ENCODE data around the gene PRKN.
"Not testable (repeated sequence)": the region's sequence is repeated elsewhere in the genome, so short reads cannot be mapped to it uniquely, and the experiment has no call there.

PRKN gene

GRCh38 chr6:162684961-162685360 is 42.6 kb downstream of the PRKN start:
- Histone ChIP-seq H3K4me1 (ENCODE audit: control insufficient read depth, insufficient read depth, low read length) (peaks cover 2% of the 10 kb centered on the region), H3K27me3 (ENCODE audit: control insufficient read depth, insufficient read depth, low read length) (no peaks in the 10 kb centered on the region), H3K27ac (ENCODE audit: low read depth, low read length) (no peak overlapping the region), H3K36me3 (ENCODE audit: control insufficient read depth, insufficient read depth, low read length) (no peaks in the 10 kb centered on the region), H3K9ac (ENCODE audit: low read length) (no peak overlapping the region), H3K4me3 (ENCODE audit: low read length) (no peak overlapping the region)

DNA sequence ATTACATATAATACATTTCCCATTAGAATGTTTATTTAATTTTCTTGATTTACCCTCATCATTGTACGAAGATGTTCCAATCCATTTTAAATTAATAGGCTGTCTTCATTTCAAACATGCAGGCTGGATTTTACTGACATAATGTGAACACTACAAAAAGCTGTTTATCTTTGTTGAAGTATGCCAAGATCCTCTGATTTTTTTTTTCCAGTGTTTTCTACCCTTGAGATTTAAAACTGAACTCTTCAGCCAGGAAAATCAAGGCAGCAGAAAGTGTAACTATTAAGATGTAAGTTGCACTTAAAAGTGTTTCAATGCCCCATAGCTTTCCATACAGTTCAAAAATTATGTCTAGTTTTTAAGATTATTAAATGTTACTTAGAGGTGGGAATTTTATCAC is 43.5 kb downstream of the PRKN start:
- H3K4me3 ChIP-seq (ENCODE audit: low read length), result no peak overlapping the region
- no peaks in the 10 kb centered on the region for H3K27me3 ChIP-seq (ENCODE audit: control insufficient read depth, insufficient read depth, low read length)
- H3K9ac ChIP-seq (ENCODE audit: low read length), result no peak overlapping the region
- no peak overlapping the region for H3K27ac ChIP-seq (ENCODE audit: low read depth, low read length)
- H3K36me3 ChIP-seq (ENCODE audit: control insufficient read depth, insufficient read depth, low read length), result no peaks in the 10 kb centered on the region
- H3K4me1 ChIP-seq (ENCODE audit: control insufficient read depth, insufficient read depth, low read length), result peaks cover 2% of the 10 kb centered on the region

DNA sequence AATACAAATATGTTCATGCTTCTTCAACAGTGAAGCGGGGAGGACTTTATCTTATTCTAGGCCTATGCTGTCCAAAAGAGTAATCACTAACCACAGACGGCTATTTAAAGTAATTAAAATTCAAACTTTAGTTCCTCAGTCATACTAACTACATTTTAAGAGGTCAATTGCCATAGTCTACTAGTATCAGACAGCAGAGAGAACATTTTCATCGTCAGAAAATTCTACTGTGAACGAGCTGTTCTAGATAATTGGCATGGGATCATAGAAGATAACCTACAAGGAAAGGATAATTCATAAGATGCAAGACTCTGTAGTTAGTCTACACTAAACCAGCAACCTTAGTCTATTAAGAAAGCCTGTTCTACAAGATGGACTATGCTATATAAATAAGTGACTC is 44.4 kb downstream of the PRKN start:
- H3K27ac ChIP-seq (ENCODE audit: low read depth, low read length), result no peak overlapping the region
- H3K4me1 ChIP-seq (ENCODE audit: control insufficient read depth, insufficient read depth, low read length), result peaks cover 2% of the 10 kb centered on the region
- H3K4me3 ChIP-seq (ENCODE audit: low read length), result no peak overlapping the region
- no peaks in the 10 kb centered on the region for H3K27me3 ChIP-seq (ENCODE audit: control insufficient read depth, insufficient read depth, low read length)
- H3K9ac ChIP-seq (ENCODE audit: low read length), result no peak overlapping the region
- no peaks in the 10 kb centered on the region for H3K36me3 ChIP-seq (ENCODE audit: control insufficient read depth, insufficient read depth, low read length)

DNA sequence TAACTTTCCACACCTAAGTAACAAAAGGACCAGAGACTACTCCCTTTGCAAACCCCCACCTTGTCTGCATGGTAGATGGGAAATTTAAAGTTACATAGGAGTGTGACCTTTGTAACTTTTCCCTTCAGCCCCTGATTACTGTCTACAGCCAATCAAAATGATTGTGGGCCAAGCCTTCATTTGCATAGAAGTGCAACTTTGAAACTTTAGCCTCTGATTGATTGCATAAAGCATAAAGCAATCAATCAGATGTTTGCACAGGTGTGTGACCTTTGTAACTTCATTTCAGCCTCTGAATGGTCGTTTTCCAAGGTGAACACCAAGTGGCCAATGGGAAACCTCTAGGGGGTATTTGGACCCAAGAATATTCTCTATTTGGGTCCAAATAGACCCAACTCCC is 46.1 kb downstream of the PRKN start:
- Histone ChIP-seq H3K36me3 (ENCODE audit: control insufficient read depth, insufficient read depth, low read length) (no peaks in the 10 kb centered on the region), H3K4me3 (ENCODE audit: low read length) (no peak overlapping the region), H3K9ac (ENCODE audit: low read length) (no peak overlapping the region), H3K27me3 (ENCODE audit: control insufficient read depth, insufficient read depth, low read length) (no peaks in the 10 kb centered on the region), H3K27ac (ENCODE audit: low read depth, low read length) (no peak overlapping the region), H3K4me1 (ENCODE audit: control insufficient read depth, insufficient read depth, low read length) (peaks cover 2% of the 10 kb centered on the region)

DNA sequence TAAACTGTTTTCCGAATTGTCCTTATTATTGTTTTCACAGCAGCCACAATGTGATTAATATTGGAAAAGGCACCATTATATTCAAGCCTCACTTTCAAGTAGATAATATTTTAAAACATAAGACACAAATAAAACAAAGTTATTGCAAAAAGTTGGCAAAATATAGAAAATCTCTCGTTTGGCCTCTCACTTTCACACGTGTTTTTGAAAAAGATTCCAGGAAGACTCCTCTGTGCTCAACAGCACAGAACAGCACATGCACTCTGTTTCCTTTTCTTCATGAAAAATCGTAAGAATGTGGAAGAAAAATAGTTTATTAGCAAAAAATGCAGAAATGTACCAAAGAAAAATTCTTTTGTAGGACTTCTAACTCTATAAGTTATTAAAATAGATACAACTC is 46.7 kb downstream of the PRKN start:
- Histone ChIP-seq H3K27me3 (ENCODE audit: control insufficient read depth, insufficient read depth, low read length) (no peaks in the 10 kb centered on the region), H3K36me3 (ENCODE audit: control insufficient read depth, insufficient read depth, low read length) (no peaks in the 10 kb centered on the region), H3K27ac (ENCODE audit: low read depth, low read length) (no peak overlapping the region), H3K4me1 (ENCODE audit: control insufficient read depth, insufficient read depth, low read length) (peaks cover 2% of the 10 kb centered on the region), H3K9ac (ENCODE audit: low read length) (no peak overlapping the region), H3K4me3 (ENCODE audit: low read length) (no peak overlapping the region)

- Histone ChIP-seq H3K4me1 (ENCODE audit: control insufficient read depth, insufficient read depth, low read length) (peaks cover 2% of the 10 kb centered on the region), H3K9ac (ENCODE audit: low read length) (no peak overlapping the region), H3K27me3 (ENCODE audit: control insufficient read depth, insufficient read depth, low read length) (no peaks in the 10 kb centered on the region), H3K27ac (ENCODE audit: low read depth, low read length) (no peak overlapping the region), H3K36me3 (ENCODE audit: control insufficient read depth, insufficient read depth, low read length) (no peaks in the 10 kb centered on the region), H3K4me3 (ENCODE audit: low read length) (no peak overlapping the region)
These were observed 47.2 kb downstream of the PRKN start for GRCh38 chr6:162680367-162680766.

DNA sequence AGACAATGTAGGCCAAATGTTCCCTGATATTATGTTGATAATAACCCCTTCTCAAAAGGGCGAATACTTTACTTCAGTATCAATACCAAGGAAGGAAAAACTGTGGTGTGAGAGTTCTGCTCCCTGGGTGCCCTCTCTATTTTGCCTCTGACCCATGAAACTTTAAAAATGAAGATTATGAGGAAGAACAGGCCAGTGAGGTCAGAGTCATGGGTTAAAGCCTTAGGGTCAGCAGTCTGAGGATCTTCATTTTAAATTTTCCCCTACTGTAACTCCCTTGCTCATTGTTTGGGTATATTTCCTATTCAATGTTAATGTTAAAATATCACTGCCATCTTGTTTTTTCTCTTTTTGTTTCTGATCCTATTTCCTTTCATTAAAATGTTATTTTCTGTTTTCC is 47.9 kb downstream of the PRKN start:
- Histone ChIP-seq H3K4me1 (ENCODE audit: control insufficient read depth, insufficient read depth, low read length) (peaks cover 2% of the 10 kb centered on the region), H3K36me3 (ENCODE audit: control insufficient read depth, insufficient read depth, low read length) (no peaks in the 10 kb centered on the region), H3K9ac (ENCODE audit: low read length) (no peak overlapping the region)

DNA sequence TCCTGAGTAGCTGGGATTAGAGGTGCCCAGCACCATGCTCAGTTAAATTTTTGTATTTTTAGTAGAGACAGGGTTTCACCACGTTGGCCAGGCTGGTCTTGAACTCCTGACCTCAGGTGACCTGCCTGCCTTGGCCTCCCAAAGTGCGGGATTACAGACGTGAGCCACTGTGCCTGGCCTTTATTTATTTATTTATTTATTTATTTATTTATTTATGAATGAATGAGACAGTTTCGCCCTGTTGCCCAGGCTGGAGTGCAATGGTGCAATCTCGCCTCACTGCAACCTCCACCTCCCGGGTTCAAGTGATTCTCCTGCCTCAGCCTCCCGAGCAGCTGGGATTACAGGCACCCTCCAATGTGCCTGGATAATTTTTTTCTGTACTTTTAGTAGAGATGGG is 48.7 kb downstream of the PRKN start:
- H3K4me3 ChIP-seq (ENCODE audit: low read length); H3K4me1 ChIP-seq (ENCODE audit: control insufficient read depth, insufficient read depth, low read length); H3K9ac ChIP-seq (ENCODE audit: low read length); H3K36me3 ChIP-seq (ENCODE audit: control insufficient read depth, insufficient read depth, low read length); H3K27ac ChIP-seq (ENCODE audit: low read depth, low read length); H3K27me3 ChIP-seq (ENCODE audit: control insufficient read depth, insufficient read depth, low read length): not testable (repeated sequence)

More for the DNA sequence above, 47.9 kb downstream of the PRKN start:
- no peak overlapping the region for H3K27ac ChIP-seq (ENCODE audit: low read depth, low read length)
- H3K27me3 ChIP-seq (ENCODE audit: control insufficient read depth, insufficient read depth, low read length), result no peaks in the 10 kb centered on the region
- no peak overlapping the region for H3K4me3 ChIP-seq (ENCODE audit: low read length)

- Histone ChIP-seq H3K27ac (ENCODE audit: low read depth, low read length) (no peak overlapping the region), H3K9ac (ENCODE audit: low read length) (no peak overlapping the region), H3K27me3 (ENCODE audit: control insufficient read depth, insufficient read depth, low read length) (no peaks in the 10 kb centered on the region), H3K4me1 (ENCODE audit: control insufficient read depth, insufficient read depth, low read length) (no peaks in the 10 kb centered on the region), H3K4me3 (ENCODE audit: low read length) (no peak overlapping the region), H3K36me3 (ENCODE audit: control insufficient read depth, insufficient read depth, low read length) (no peaks in the 10 kb centered on the region)
These were observed 52.1 kb downstream of the PRKN start for GRCh38 chr6:162675503-162675902.

- no peak overlapping the region for H3K27ac ChIP-seq (ENCODE audit: low read depth, low read length)
- H3K4me1 ChIP-seq (ENCODE audit: control insufficient read depth, insufficient read depth, low read length), result no peaks in the 10 kb centered on the region
- no peak overlapping the region for H3K9ac ChIP-seq (ENCODE audit: low read length)
- H3K36me3 ChIP-seq (ENCODE audit: control insufficient read depth, insufficient read depth, low read length), result no peaks in the 10 kb centered on the region
- no peaks in the 10 kb centered on the region for H3K27me3 ChIP-seq (ENCODE audit: control insufficient read depth, insufficient read depth, low read length)
- H3K4me3 ChIP-seq (ENCODE audit: low read length), result no peak overlapping the region
These were observed 53.1 kb downstream of the PRKN start for GRCh38 chr6:162674452-162674851.

DNA sequence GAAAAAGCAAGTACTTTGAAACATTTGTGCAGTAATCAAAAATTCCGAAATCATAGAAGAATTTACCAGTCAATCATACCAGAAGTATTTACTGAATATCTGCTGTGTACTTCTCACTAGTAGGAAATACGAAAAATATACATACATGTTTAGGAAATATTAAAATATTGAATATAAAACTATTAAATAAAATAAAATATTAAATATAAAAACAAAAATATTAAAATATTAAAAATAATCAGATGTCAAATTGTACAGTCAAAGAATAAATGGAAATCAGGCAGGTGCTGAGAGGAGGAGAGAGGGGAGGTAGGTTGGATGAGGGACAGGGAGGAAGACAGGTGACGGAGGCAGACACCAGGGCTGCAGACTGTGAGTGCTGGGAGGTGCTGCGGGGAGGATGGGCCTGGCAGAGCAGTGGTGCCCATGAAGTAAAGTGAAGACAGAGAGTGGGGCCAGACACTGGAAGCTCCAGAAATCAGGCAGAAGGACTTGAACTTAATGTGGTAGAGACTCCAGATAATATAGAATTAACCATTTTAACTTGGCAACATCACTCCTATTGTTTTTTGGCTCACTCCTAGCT is 55.9 kb downstream of the PRKN start:
- Histone ChIP-seq H3K27me3 (ENCODE audit: control insufficient read depth, insufficient read depth, low read length) (no peaks in the 10 kb centered on the region), H3K4me3 (ENCODE audit: low read length) (no peak overlapping the region), H3K9ac (ENCODE audit: low read length) (no peak overlapping the region), H3K27ac (ENCODE audit: low read depth, low read length) (no peak overlapping the region), H3K4me1 (ENCODE audit: control insufficient read depth, insufficient read depth, low read length) (no peaks in the 10 kb centered on the region), H3K36me3 (ENCODE audit: control insufficient read depth, insufficient read depth, low read length) (no peaks in the 10 kb centered on the region)

DNA sequence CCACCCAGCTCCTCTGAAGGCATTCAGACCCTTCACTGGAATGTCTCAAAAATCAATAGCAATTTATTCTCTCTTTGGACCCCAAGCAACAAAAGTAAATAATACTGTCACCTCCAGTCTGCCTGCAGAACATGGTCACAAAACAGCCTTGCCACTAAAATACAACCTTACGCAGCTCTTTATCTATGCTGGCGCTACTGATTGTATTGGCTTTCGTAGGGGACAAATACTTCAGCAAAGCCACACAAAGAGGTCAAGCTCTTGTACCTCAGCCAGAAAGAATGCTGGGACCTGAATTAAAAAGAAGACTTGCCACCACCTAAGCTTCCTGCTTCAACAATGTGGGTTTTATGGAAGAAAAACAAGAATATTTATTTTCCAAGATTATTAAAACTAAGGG is 57.2 kb downstream of the PRKN start:
- H3K4me1 ChIP-seq (ENCODE audit: control insufficient read depth, insufficient read depth, low read length), result no peaks in the 10 kb centered on the region
- H3K27ac ChIP-seq (ENCODE audit: low read depth, low read length), result no peak overlapping the region
- no peaks in the 10 kb centered on the region for H3K36me3 ChIP-seq (ENCODE audit: control insufficient read depth, insufficient read depth, low read length)
- H3K9ac ChIP-seq (ENCODE audit: low read length), result no peak overlapping the region
- no peaks in the 10 kb centered on the region for H3K27me3 ChIP-seq (ENCODE audit: control insufficient read depth, insufficient read depth, low read length)
- H3K4me3 ChIP-seq (ENCODE audit: low read length), result no peak overlapping the region

DNA sequence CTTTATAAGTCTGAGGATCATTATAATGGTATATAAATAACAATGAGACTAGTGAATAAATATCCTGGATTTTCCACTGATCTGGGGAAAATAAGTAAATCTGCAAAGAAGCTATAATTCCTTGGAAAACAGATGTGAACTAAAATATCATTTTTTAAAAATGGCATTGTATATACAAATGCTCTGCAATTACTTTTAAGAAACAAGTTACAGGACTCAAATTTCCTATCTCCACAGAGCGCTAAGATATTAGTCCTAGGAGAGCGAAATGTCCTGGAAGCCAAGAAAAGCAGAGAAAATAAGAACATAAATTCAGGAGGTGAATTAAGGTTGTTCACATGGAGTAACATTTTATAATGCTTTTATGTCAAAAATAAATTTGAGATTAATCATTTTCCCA is 61.3 kb downstream of the PRKN start:
- Histone ChIP-seq H3K36me3 (ENCODE audit: control insufficient read depth, insufficient read depth, low read length) (no peaks in the 10 kb centered on the region), H3K27me3 (ENCODE audit: control insufficient read depth, insufficient read depth, low read length) (no peaks in the 10 kb centered on the region), H3K4me3 (ENCODE audit: low read length) (no peak overlapping the region), H3K4me1 (ENCODE audit: control insufficient read depth, insufficient read depth, low read length) (no peaks in the 10 kb centered on the region), H3K27ac (ENCODE audit: low read depth, low read length) (no peak overlapping the region), H3K9ac (ENCODE audit: low read length) (no peak overlapping the region)
